Activated CD4-positive, alpha-beta memory T cell treated with anti-CD3 and anti-CD28 coated beads, Interleukin-2, amount 10 ng/mL, durations not matched to agents 7 days and 5 days (primary cell): ENCODE measurements around the gene NEU2. TPM values are rescaled to one million over a fixed set of nuclear protein-coding genes. Genes with fewer than 3 reads are reported as not detected.

ENCODE experiments used
- CTCF ChIA-PET: fragments of 350-600 bp; sonication (Branson Sonifier 250); formaldehyde crosslinking; loops from one replicate; lab custom pipeline; 2021; ENCODE audit warnings: antibody characterized with exemption, inconsistent platforms; lab: Charles Lee
- POLR2A ChIA-PET: fragments of 350-600 bp; sonication (Branson Sonifier 250); formaldehyde crosslinking; loops from one replicate; lab custom pipeline; 2021; ENCODE audit warnings: antibody characterized with exemption; lab: Charles Lee
- DNase-seq: peaks from one replicate; pipeline ENCODE4 v3.0.0-alpha.2; 2020
- H3K27ac Mint-ChIP-seq: one replicate; pipeline ENCODE4 v1.8.0; 2021; ENCODE audit warnings: mild to moderate bottlenecking, mixed read lengths
- H3K27me3 Mint-ChIP-seq: one replicate; pipeline ENCODE4 v1.8.0; 2021; ENCODE audit warnings: mixed read lengths
- H3K36me3 Mint-ChIP-seq: one replicate; pipeline ENCODE4 v1.8.0; 2021; ENCODE audit warnings: low read depth, mixed read lengths
- H3K4me1 Mint-ChIP-seq: one replicate; pipeline ENCODE4 v1.8.0; 2021; ENCODE audit warnings: mixed read lengths
- H3K4me3 Mint-ChIP-seq: one replicate; pipeline ENCODE4 v1.8.0; 2021; ENCODE audit warnings: mild to moderate bottlenecking, mixed read lengths
- H3K9me3 Mint-ChIP-seq: one replicate; pipeline ENCODE4 v1.8.0; 2021; ENCODE audit warnings: mixed read lengths
- total RNA-seq, 2 experiments: library from RNA; stranded (reverse); gene quantifications; one replicate each; pipeline ENCODE4 v1.2.3, GENCODE V29; 2021

Gene NEU2
- total RNA-seq, 2 experiments from 2014 or later = not detected

DNA sequence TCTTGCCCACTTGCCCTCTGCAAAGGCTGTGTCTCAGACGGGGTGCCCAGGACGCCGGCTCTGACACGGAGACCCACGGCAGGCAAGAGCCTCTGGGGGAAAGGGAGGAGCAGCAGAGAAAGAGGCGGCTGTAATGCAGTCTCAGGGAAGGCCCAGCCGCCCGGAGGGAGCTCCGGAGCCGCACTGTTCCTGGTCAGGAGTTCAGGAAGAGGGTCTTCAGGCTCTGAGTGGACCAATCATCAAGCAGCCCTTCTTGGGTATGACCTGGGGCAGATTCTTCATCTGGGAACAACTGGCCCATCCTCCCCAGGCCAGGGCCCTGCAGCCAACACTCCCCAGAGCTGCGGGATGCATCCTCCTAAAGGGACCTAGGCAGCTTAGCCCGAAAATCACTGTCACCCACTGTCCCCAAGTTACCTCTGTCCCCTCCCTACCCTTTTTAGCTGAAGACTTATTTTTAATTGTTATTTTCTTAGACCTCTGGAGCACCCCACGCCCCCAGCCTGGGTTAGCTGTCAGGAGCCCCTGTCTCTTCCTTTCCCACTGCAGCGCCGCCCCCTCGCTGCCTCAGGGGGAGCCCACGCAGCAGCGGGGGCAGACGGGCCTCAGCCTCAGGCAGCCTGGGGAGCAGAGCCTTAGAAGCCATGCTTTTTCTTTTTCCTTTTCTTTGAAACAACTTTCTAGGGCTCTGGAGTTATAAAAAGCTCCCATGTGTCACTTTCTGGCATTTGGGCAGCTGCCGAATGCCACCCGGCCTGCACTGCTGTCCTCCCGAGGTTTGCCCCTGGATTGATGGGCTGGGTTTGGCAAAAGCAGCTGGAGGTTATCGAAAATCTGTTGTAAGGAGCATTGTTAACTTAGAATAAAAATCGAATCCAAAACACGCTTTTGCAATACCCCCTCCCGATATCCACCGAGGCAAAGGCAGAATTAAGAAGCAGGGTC is 644 bp upstream of the NEU2 start:
- ChIA-PET POLR2A (no interaction called here), CTCF (interaction anchor here (1.2 to 4.0 kb wide), 3 partner anchors 9 to 222 kb away, joined by 3 to 19 read pairs (median 3); no protein-coding TSS in a partner anchor)
- H3K9me3 Mint-ChIP-seq = peaks cover 3% of the 10 kb centered on the region

DNA sequence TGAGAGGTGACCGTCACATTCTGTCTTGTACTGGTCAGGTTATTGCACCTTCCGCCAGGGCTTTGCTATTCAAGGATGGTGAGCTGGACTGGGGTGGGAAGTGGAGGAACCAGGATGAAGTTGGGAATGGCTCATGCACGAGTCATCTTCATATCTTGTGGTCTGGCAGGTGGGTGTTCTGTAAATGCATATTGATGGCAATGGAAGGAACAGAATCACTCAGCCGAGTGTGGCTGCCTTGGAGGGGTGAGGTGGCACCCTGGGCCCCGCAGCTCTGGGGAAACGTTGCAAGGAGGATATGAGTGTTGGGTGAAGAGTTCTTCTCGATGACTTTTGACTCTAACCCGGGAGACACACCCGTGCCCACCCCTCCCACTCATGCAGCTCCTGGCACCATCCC is 1.2 kb downstream of the NEU2 start:
- no peak for DNase-seq
- CTCF ChIA-PET = interaction anchor here (4.0 kb wide), 1 partner anchor 21 kb away, joined by 19 read pairs; no protein-coding TSS in a partner anchor
- POLR2A ChIA-PET = no interaction called here
- Mint-ChIP-seq H3K27ac (no peak overlapping the region), H3K9me3 (peaks cover 3% of the 10 kb centered on the region), H3K4me1 (no peaks in the 10 kb centered on the region), H3K36me3 (no peaks in the 10 kb centered on the region), H3K27me3 (no peaks in the 10 kb centered on the region), H3K4me3 (no peak overlapping the region)

More for the DNA sequence above, 644 bp upstream of the NEU2 start:
- H3K4me1 Mint-ChIP-seq = no peaks in the 10 kb centered on the region
- DNase-seq = no peak
- H3K27ac Mint-ChIP-seq = no peak overlapping the region
- no peaks in the 10 kb centered on the region for H3K27me3 Mint-ChIP-seq
- H3K4me3 Mint-ChIP-seq = no peak overlapping the region
- no peaks in the 10 kb centered on the region for H3K36me3 Mint-ChIP-seq

GRCh38 chr2:233034091-233034882 is 1.8 kb downstream of the NEU2 start:
- Mint-ChIP-seq H3K27ac (no peak overlapping the region), H3K4me1 (no peaks in the 10 kb centered on the region), H3K36me3 (no peaks in the 10 kb centered on the region), H3K4me3 (no peak overlapping the region), H3K9me3 (peaks cover 3% of the 10 kb centered on the region), H3K27me3 (no peaks in the 10 kb centered on the region)
- ChIA-PET CTCF (interaction anchor here (4.0 kb wide), 1 partner anchor 20 kb away, joined by 19 read pairs; no protein-coding TSS in a partner anchor), POLR2A (no interaction called here)
- no peak for DNase-seq

- no peak overlapping the region for H3K27ac Mint-ChIP-seq
- no peaks in the 10 kb centered on the region for H3K4me1 Mint-ChIP-seq
- CTCF ChIA-PET = no interaction called here
- no peaks in the 10 kb centered on the region for H3K27me3 Mint-ChIP-seq
- no peak for DNase-seq
- no peak overlapping the region for H3K4me3 Mint-ChIP-seq
- POLR2A ChIA-PET = no interaction called here
- peaks cover 3% of the 10 kb centered on the region for H3K9me3 Mint-ChIP-seq
- no peaks in the 10 kb centered on the region for H3K36me3 Mint-ChIP-seq
Measured at GRCh38 chr2:233035426-233036161, 3.1 kb downstream of the NEU2 start.

- H3K36me3 Mint-ChIP-seq = no peaks in the 10 kb centered on the region
- peaks cover 3% of the 10 kb centered on the region for H3K9me3 Mint-ChIP-seq
- CTCF ChIA-PET = no interaction called here
- no peak overlapping the region for H3K4me3 Mint-ChIP-seq
- no peak for DNase-seq
- H3K27ac Mint-ChIP-seq = no peak overlapping the region
- H3K27me3 Mint-ChIP-seq = no peaks in the 10 kb centered on the region
- POLR2A ChIA-PET = no interaction called here
- no peaks in the 10 kb centered on the region for H3K4me1 Mint-ChIP-seq
Measured at GRCh38 chr2:233036162-233036838, 3.8 kb downstream of the NEU2 start.

GRCh38 chr2:233037078-233037477 is 4.6 kb downstream of the NEU2 start:
- peaks cover under 1% of the 10 kb centered on the region for H3K27me3 Mint-ChIP-seq
- DNase-seq = no peak
- no peaks in the 10 kb centered on the region for H3K4me1 Mint-ChIP-seq
- POLR2A ChIA-PET = no interaction called here
- CTCF ChIA-PET = no interaction called here
- H3K4me3 Mint-ChIP-seq = no peak overlapping the region
- no peaks in the 10 kb centered on the region for H3K36me3 Mint-ChIP-seq
- no peak overlapping the region for H3K27ac Mint-ChIP-seq
- peaks cover 3% of the 10 kb centered on the region for H3K9me3 Mint-ChIP-seq

- POLR2A ChIA-PET = no interaction called here
- CTCF ChIA-PET = interaction anchor here (1.5 kb wide), 1 partner anchor 10 kb away, joined by 4 read pairs; no protein-coding TSS in a partner anchor
- no peak for DNase-seq
- Mint-ChIP-seq H3K4me1 (no peaks in the 10 kb centered on the region), H3K36me3 (no peaks in the 10 kb centered on the region), H3K27ac (no peak overlapping the region), H3K9me3 (peaks cover 3% of the 10 kb centered on the region), H3K4me3 (no peak overlapping the region), H3K27me3 (peaks cover 4% of the 10 kb centered on the region)
Measured at GRCh38 chr2:233039212-233039845, 6.9 kb downstream of the NEU2 start.

GRCh38 chr2:233039846-233040530 is 7.5 kb downstream of the NEU2 start:
- Mint-ChIP-seq H3K36me3 (no peaks in the 10 kb centered on the region), H3K9me3 (peaks cover 3% of the 10 kb centered on the region), H3K27ac (no peak overlapping the region), H3K4me3 (no peak overlapping the region), H3K27me3 (peaks cover 4% of the 10 kb centered on the region), H3K4me1 (no peaks in the 10 kb centered on the region)
- CTCF ChIA-PET = interaction anchor here (1.5 kb wide), 1 partner anchor 11 kb away, joined by 4 read pairs; no protein-coding TSS in a partner anchor
- POLR2A ChIA-PET = no interaction called here
- DNase-seq = no peak

DNA sequence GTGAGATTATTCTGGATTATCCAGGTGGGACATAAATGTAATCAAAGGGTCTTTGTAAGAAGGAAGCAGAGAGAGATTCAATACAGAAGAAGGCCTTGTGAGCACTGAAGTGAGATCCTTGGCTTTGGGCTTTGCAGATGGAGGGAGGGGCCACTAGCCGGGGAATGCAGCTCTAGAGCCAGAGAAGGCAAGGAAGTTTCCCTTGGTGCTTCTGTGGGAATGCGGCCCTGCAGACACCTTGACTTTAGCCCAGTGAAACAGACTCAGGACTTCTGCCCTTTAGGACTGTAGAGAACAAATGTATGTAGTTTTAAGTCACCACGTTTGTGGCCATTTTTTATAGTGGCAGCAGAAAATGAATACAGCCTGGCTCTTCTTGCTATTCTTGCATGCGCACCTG is 8.1 kb downstream of the NEU2 start:
- Mint-ChIP-seq H3K4me1 (no peaks in the 10 kb centered on the region), H3K27ac (no peak overlapping the region), H3K4me3 (no peak overlapping the region), H3K36me3 (no peaks in the 10 kb centered on the region), H3K27me3 (peaks cover 4% of the 10 kb centered on the region), H3K9me3 (peaks cover 3% of the 10 kb centered on the region)
- CTCF ChIA-PET = interaction anchor here (1.3 to 1.5 kb wide), 2 partner anchors 12 to 13 kb away, joined by 4 to 6 read pairs; no protein-coding TSS in a partner anchor
- POLR2A ChIA-PET = no interaction called here
- no peak for DNase-seq

DNA sequence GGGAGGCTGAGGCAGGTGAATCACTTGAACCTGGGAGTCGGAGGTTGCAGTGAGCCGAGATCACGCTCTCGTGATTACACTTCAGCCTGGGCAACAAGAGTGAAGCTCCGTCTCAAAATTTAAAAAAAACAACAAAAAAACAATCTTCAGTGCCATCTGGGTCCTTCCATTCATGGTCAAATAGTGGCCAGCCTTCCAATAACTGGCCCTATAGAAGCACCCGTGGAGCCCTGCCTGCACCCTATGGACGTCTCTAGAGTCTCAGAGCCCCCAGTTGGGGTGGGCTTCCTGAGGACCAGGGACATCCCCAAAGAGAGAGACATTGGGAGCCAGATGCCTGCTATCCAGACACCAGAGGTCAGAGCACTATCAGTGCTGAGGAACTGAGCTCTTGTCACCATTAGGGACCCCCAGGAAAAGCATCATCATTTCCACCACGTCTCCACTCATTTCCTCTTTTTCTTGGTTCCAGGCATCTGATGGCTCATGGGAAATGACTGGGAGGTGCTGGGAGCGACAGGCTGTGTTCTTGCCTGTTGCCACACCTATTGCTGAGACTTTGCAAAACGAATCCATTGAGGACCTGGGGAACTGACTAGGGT is 9.4 kb downstream of the NEU2 start:
- no peak overlapping the region for H3K27ac Mint-ChIP-seq
- no peak for DNase-seq
- ChIA-PET POLR2A (no interaction called here), CTCF (interaction anchor here (0.6 to 1.3 kb wide), 3 partner anchors 11 to 436 kb away, joined by 3 to 6 read pairs (median 5); no protein-coding TSS in a partner anchor)
- H3K4me1 Mint-ChIP-seq = no peaks in the 10 kb centered on the region
- no peak overlapping the region for H3K4me3 Mint-ChIP-seq
- H3K27me3 Mint-ChIP-seq = peaks cover 4% of the 10 kb centered on the region
- no peaks in the 10 kb centered on the region for H3K9me3 Mint-ChIP-seq
- H3K36me3 Mint-ChIP-seq = no peaks in the 10 kb centered on the region

- Mint-ChIP-seq H3K27ac (no peak overlapping the region), H3K27me3 (peaks cover 8% of the 10 kb centered on the region)
- POLR2A ChIA-PET = no interaction called here
Measured at GRCh38 chr2:233042549-233042948, 10.1 kb downstream of the NEU2 start.

More at GRCh38 chr2:233042549-233042948, 10.1 kb downstream of the NEU2 start:
- Mint-ChIP-seq H3K4me1 (no peaks in the 10 kb centered on the region), H3K36me3 (no peaks in the 10 kb centered on the region), H3K9me3 (no peaks in the 10 kb centered on the region), H3K4me3 (no peak overlapping the region)
- DNase-seq = no peak
- CTCF ChIA-PET = no interaction called here
